Breast epithelium (tissue), 4 donors: ENCODE data around the gene SLC38A6. TPM values are rescaled to one million over a fixed set of nuclear protein-coding genes. Genes with fewer than 3 reads are reported as not detected.

Experiments used
- DNase-seq, 2 donors: peaks; one replicate each; pipeline ENCODE4 v3.0.0-alpha.2; 2019; ENCODE audit warnings: low spot score in 2 of 2
- H3K27ac ChIP-seq, 2 donors: fragments of 200-600 bp; sonication (generic) in 1 of 2; one replicate each; pipeline ENCODE4 v1.5.1; 2016 to 2019; ENCODE audit warnings: mild to moderate bottlenecking in 1 of 2
- H3K27me3 ChIP-seq, 2 donors: fragments of 200-600 bp; sonication (generic) in 1 of 2; one replicate each; pipeline versions ENCODE4 v1.5.1 to v1.6.0; 2017 to 2019; ENCODE audit warnings: control low read depth in 1 of 2, mild to moderate bottlenecking in 1 of 2
- H3K36me3 ChIP-seq: fragments of 200-600 bp; one replicate; pipeline ENCODE4 v1.5.1; 2019
- H3K4me1 ChIP-seq, 2 donors: fragments of 200-600 bp; sonication (generic); one replicate each; pipeline ENCODE4 v1.5.1; 2016 to 2019; ENCODE audit warnings: control low read depth in 1 of 2
- H3K4me3 ChIP-seq, 3 donors: fragments of 200-600 bp; sonication (generic); 1 replicate in 2 of 3; 2 replicates in 1 of 3; pipeline ENCODE4 v1.5.1; 2016 to 2019; ENCODE audit warnings: mild to moderate bottlenecking in 3 of 3, moderate library complexity in 2 of 3
- H3K9me3 ChIP-seq, 2 donors: fragments of 200-600 bp; sonication (generic) in 1 of 2; one replicate each; pipeline ENCODE4 v1.5.1; 2016 to 2019; ENCODE audit warnings: control low read depth in 1 of 2
- POLR2A ChIP-seq: fragments of 450-650 bp; IDR thresholded peaks from one replicate; pipeline ENCODE4 v1.6.1; 2016; ENCODE audit warnings: antibody characterized with exemption, mild to moderate bottlenecking, moderate library complexity
- POLR2AphosphoS5 ChIP-seq, 3 donors: sonication (generic); formaldehyde crosslinking; IDR thresholded peaks; one replicate each; pipeline ENCODE4 v1.6.1; 2017; ENCODE audit warnings: antibody characterized with exemption in 3 of 3
- intact Hi-C: fragments of 100-400 bp; cut with DNase I; formaldehyde crosslinking; loops from one replicate; pipeline ENCODE4 v1.15.1; 2023; ENCODE audit warnings: low total_unique reads
- total RNA-seq, 3 donors: library from RNA; depleted of rRNA; stranded (reverse); fragments of >200 nt; gene quantifications; one replicate each; pipeline ENCODE4 v1.1.0, GENCODE V29; 2016
- TF ChIP-seq, protein P1 (sequence below), 3 donors: fragments of 450-650 bp; IDR thresholded peaks; one replicate each; pipeline ENCODE4 v1.5.1; 2016 to 2017; ENCODE audit warnings: antibody characterized with exemption in 3 of 3, mild to moderate bottlenecking in 3 of 3, moderate library complexity in 3 of 3

Gene SLC38A6
- total RNA-seq, 3 donors from 2014 or later: 39.7 to 45.0 (median 44.1) TPM

DNA sequence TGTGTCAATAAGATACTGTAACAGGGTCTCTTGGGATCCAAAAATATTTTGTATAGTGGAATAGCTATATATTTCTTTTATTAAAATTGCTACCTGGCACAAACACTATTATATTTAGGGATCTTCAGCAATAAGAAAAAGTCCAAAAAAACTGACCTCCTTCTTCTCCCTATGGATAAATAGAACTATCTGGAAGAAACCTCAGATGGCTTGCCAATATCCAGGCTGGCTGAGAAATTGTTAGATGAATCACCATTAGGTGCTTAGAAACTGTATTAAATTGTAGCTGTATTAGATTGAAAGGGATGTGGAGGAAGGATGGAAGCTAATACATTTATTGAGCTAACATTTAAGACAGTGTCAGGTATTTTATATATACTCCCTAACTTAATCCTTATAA is 66.0 kb downstream of the SLC38A6 start:
- no peak for DNase-seq
- intact Hi-C loops: no loop called here

GRCh38 chr14:61048640-61049039 is 67.6 kb downstream of the SLC38A6 start:
- Histone ChIP-seq H3K27ac (no peak overlapping the region), H3K36me3 (no peaks in the 10 kb centered on the region), H3K27me3 (no peaks in the 10 kb centered on the region), H3K9me3 (no peaks in the 10 kb centered on the region), H3K4me3 (no peak overlapping the region), H3K4me1 (no peaks in the 10 kb centered on the region)
- DNase-seq: no peak
- TF ChIP-seq, protein P1, sequence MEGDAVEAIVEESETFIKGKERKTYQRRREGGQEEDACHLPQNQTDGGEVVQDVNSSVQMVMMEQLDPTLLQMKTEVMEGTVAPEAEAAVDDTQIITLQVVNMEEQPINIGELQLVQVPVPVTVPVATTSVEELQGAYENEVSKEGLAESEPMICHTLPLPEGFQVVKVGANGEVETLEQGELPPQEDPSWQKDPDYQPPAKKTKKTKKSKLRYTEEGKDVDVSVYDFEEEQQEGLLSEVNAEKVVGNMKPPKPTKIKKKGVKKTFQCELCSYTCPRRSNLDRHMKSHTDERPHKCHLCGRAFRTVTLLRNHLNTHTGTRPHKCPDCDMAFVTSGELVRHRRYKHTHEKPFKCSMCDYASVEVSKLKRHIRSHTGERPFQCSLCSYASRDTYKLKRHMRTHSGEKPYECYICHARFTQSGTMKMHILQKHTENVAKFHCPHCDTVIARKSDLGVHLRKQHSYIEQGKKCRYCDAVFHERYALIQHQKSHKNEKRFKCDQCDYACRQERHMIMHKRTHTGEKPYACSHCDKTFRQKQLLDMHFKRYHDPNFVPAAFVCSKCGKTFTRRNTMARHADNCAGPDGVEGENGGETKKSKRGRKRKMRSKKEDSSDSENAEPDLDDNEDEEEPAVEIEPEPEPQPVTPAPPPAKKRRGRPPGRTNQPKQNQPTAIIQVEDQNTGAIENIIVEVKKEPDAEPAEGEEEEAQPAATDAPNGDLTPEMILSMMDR (IDR thresholded peaks at IDR 0.05): no peak
- TF ChIP-seq POLR2A (no peak), POLR2AphosphoS5 (IDR thresholded peaks at IDR 0.05) (no peak)
- intact Hi-C loops: no loop called here

More for the DNA sequence above, 66.0 kb downstream of the SLC38A6 start:
- Histone ChIP-seq H3K9me3 (no peaks in the 10 kb centered on the region), H3K27ac (no peak overlapping the region), H3K4me1 (no peaks in the 10 kb centered on the region), H3K36me3 (no peaks in the 10 kb centered on the region), H3K4me3 (no peak overlapping the region), H3K27me3 (no peaks in the 10 kb centered on the region)
- no peak for TF ChIP-seq POLR2AphosphoS5 (IDR thresholded peaks at IDR 0.05)
- TF ChIP-seq, protein P1 (IDR thresholded peaks at IDR 0.05): no peak
- no peak for TF ChIP-seq POLR2A

GRCh38 chr14:61050417-61050816 is 69.4 kb downstream of the SLC38A6 start:
- no peak overlapping the region for H3K27ac ChIP-seq
- intact Hi-C loops: no loop called here
- TF ChIP-seq, protein P1 (IDR thresholded peaks at IDR 0.05): no peak
- TF ChIP-seq POLR2AphosphoS5 (IDR thresholded peaks at IDR 0.05) (no peak), POLR2A (no peak)
- H3K27me3 ChIP-seq: no peaks in the 10 kb centered on the region
- peaks cover 0 to 10% of the 10 kb centered on the region in 2 donors for H3K9me3 ChIP-seq
- no peak overlapping the region for H3K4me3 ChIP-seq
- no peaks in the 10 kb centered on the region for H3K4me1 ChIP-seq
- DNase-seq: no peak
- H3K36me3 ChIP-seq: no peaks in the 10 kb centered on the region

GRCh38 chr14:61051051-61051450 is 70.0 kb downstream of the SLC38A6 start:
- H3K36me3 ChIP-seq: no peaks in the 10 kb centered on the region
- TF ChIP-seq POLR2AphosphoS5 (IDR thresholded peaks at IDR 0.05): no peak
- TF ChIP-seq POLR2A: no peak
- TF ChIP-seq, protein P1 (IDR thresholded peaks at IDR 0.05): no peak
- H3K27me3 ChIP-seq: no peaks in the 10 kb centered on the region
- H3K9me3 ChIP-seq: peaks cover 0 to 10% of the 10 kb centered on the region in 2 donors
- no peak overlapping the region for H3K4me3 ChIP-seq
- no peak overlapping the region for H3K27ac ChIP-seq
- intact Hi-C loops: no loop called here
- no peak for DNase-seq
- H3K4me1 ChIP-seq: no peaks in the 10 kb centered on the region

GRCh38 chr14:61051621-61052020 is 70.6 kb downstream of the SLC38A6 start:
- Histone ChIP-seq H3K4me3 (no peak overlapping the region), H3K36me3 (no peaks in the 10 kb centered on the region), H3K9me3 (peaks cover 0 to 10% of the 10 kb centered on the region in 2 donors), H3K27me3 (no peaks in the 10 kb centered on the region), H3K4me1 (no peaks in the 10 kb centered on the region), H3K27ac (no peak overlapping the region)
- DNase-seq: no peak
- TF ChIP-seq POLR2AphosphoS5 (IDR thresholded peaks at IDR 0.05): no peak
- TF ChIP-seq, protein P1 (IDR thresholded peaks at IDR 0.05): no peak
- TF ChIP-seq POLR2A: no peak
- intact Hi-C loops: no loop called here
